ENCODE data around the gene NRXN3.

- TF ChIP-seq CTCF (conservative IDR thresholded peaks at IDR 0.05 in 1 of 2, IDR thresholded peaks at IDR 0.05 in 1 of 2; ENCODE audit: low read depth in 1 of 2, low read length in 2 of 2) (no peak), EZH2 (IDR thresholded peaks at IDR 0.05; ENCODE audit: low read length, missing control alignments) (no peak)
These were observed 1671.3 kb downstream of the NRXN3 start for GRCh38 chr14:79841433-79841832.

Data from fibroblast of lung (primary cell).